Right lobe of liver (tissue), 6 donors: Measurements from ENCODE around the gene DCXR. TPM values are rescaled to one million over a fixed set of nuclear protein-coding genes. Genes with fewer than 3 reads are reported as not detected.

Source experiments
- ATAC-seq, 4 donors: fragments of 200-7000 bp; cut with Tn5 transposase; one replicate each; pipeline ENCODE4 v1.9.1; 2020; ENCODE audit warnings: mild to moderate bottlenecking in 4 of 4, moderate library complexity in 4 of 4
- DNase-seq, 3 donors: peaks; one replicate each; pipeline ENCODE4 v3.0.0-alpha.2; 2020
- H3K27ac ChIP-seq, 3 donors: fragments of 200-600 bp; one replicate each; pipeline ENCODE4 v1.8.0; 2022
- H3K27me3 ChIP-seq, 2 donors: fragments of 200-600 bp; one replicate each; pipeline ENCODE4 v1.8.0; 2022
- H3K36me3 ChIP-seq, 4 donors: fragments of 200-600 bp; sonication (generic) in 1 of 4; one replicate each; pipeline versions ENCODE4 v1.5.1 to v1.8.0; 2017 to 2022; ENCODE audit warnings: control low read depth in 1 of 4
- H3K4me1 ChIP-seq, 4 donors: fragments of 200-600 bp; sonication (generic) in 1 of 4; one replicate each; pipeline versions ENCODE4 v1.5.1 to v1.8.0; 2017 to 2022; ENCODE audit warnings: control low read depth in 1 of 4
- H3K4me3 ChIP-seq, 3 donors: fragments of 200-600 bp; one replicate each; pipeline ENCODE4 v1.8.0; 2022
- H3K9me3 ChIP-seq, 4 donors: fragments of 200-600 bp; sonication (generic) in 1 of 4; one replicate each; pipeline versions ENCODE4 v1.5.1 to v1.8.0; 2017 to 2022; ENCODE audit warnings: control low read depth in 1 of 4
- CTCF ChIP-seq, 4 donors: fragments of 200-600 bp in 3 of 4; fragments of 450-650 bp in 1 of 4; IDR thresholded peaks; one replicate each; pipeline versions ENCODE4 v1.5.1 to v1.8.0; 2016 to 2022; ENCODE audit warnings: antibody characterized with exemption in 4 of 4, mild to moderate bottlenecking in 2 of 4
- POLR2A ChIP-seq: fragments of 450-650 bp; IDR thresholded peaks from one replicate; pipeline ENCODE4 v1.6.1; 2017; ENCODE audit warnings: antibody characterized with exemption, mild to moderate bottlenecking
- WGBS: methylation state at CpG from one replicate; pipeline ENCODE4 v1.1.6; 2018; ENCODE audit warnings: low coverage, low lambda C conversion rate; ENCODE audit not compliant: insufficient coverage; ENCODE audit errors: missing lambda C conversion rate; 5-methylcytosine and 5-hydroxymethylcytosine counted together
- intact Hi-C, 2 donors: fragments of 100-400 bp; cut with DNase I; formaldehyde crosslinking; loops; one replicate each; pipeline versions ENCODE4 v1.11.2 to v1.14.1; 2022
- total RNA-seq, 6 experiments: library from RNA; depleted of rRNA in 2 of 6; stranded (reverse); fragments of >200 nt in 2 of 6; fragmentation: NEBNext Ultra II Directional in 3 of 6; extraction: Animal tissue kit (Norgen Biotek cat#: 25700) in 3 of 6; gene quantifications; one replicate each; pipeline versions ENCODE4 v1.1.0 to v1.2.4, GENCODE V29; 2016 to 2023
- donor health status: DM: no; HTN: yes; CAD: no.
- donor health status: DM: no; HTN: no; CAD: no.
- donor health status: DM: no; HTN: no; CAD: no.
- donor health status: DM: no; HTN: yes; CAD: no.
- donor health status: DM: no; HTN: yes; CAD: no.

Gene DCXR
- total RNA-seq, 6 experiments from 2014 or later: 389 to 1,607 (median 735) TPM

GRCh38 chr17:82049106-82049505 is 11.6 kb upstream of the DCXR start:
- ATAC-seq (no peak), DNase-seq (peak in 1 of 3 donors; percentile 12)
- Histone ChIP-seq H3K4me1 (peaks cover 0 to 23% (median 11%) of the 10 kb centered on the region in 4 donors), H3K27me3 (no peaks in the 10 kb centered on the region), H3K4me3 (no peak overlapping the region), H3K36me3 (peaks cover 0 to 7% (median under 1%) of the 10 kb centered on the region in 4 donors), H3K27ac (no peak overlapping the region), H3K9me3 (no peaks in the 10 kb centered on the region)
- WGBS: 76% methylated on average over 4 of the region's 8 CpGs
- intact Hi-C loops: no loop called here
- TF ChIP-seq CTCF (IDR thresholded peaks at IDR 0.05): no peak
- no peak for TF ChIP-seq POLR2A

- peaks cover 0 to 22% (median 11%) of the 10 kb centered on the region in 4 donors for H3K4me1 ChIP-seq
- no peaks in the 10 kb centered on the region for H3K9me3 ChIP-seq
- peaks cover 0 to 3% (median under 1%) of the 10 kb centered on the region in 4 donors for H3K36me3 ChIP-seq
- H3K27me3 ChIP-seq: no peaks in the 10 kb centered on the region
- DNase-seq (no peak), ATAC-seq (peak in 1 of 4 donors; percentile 2)
- intact Hi-C loops: no loop called here
- no peak overlapping the region for H3K4me3 ChIP-seq
- WGBS: 33% methylated on average over 13 of the region's 20 CpGs
- TF ChIP-seq POLR2A: no peak
- no peak for TF ChIP-seq CTCF (IDR thresholded peaks at IDR 0.05)
- H3K27ac ChIP-seq: no peak overlapping the region
Measured at GRCh38 chr17:82048571-82048971, 11.1 kb upstream of the DCXR start.

GRCh38 chr17:82047914-82048570 is 10.5 kb upstream of the DCXR start:
- no peaks in the 10 kb centered on the region for H3K9me3 ChIP-seq
- TF ChIP-seq CTCF (IDR thresholded peaks at IDR 0.05): no peak
- TF ChIP-seq POLR2A: no peak
- ATAC-seq (peak; percentile 36 to 84 (median 65)), DNase-seq (peak in 2 of 3 donors; percentile 92 to 93)
- no peak overlapping the region for H3K4me3 ChIP-seq
- H3K27ac ChIP-seq: peak overlapping the region in 1 of 3 donors; percentile 33
- H3K4me1 ChIP-seq: peaks cover 0 to 22% (median 8%) of the 10 kb centered on the region in 4 donors
- WGBS: 75% methylated on average over 7 of the region's 25 CpGs
- peaks cover 0 to 3% (median under 1%) of the 10 kb centered on the region in 4 donors for H3K36me3 ChIP-seq
- H3K27me3 ChIP-seq: no peaks in the 10 kb centered on the region
- intact Hi-C loops: no loop called here

GRCh38 chr17:82047379-82047778 is 9.9 kb upstream of the DCXR start:
- Histone ChIP-seq H3K4me1 (peaks cover 0 to 18% (median 5%) of the 10 kb centered on the region in 4 donors), H3K27me3 (no peaks in the 10 kb centered on the region), H3K4me3 (no peak overlapping the region), H3K36me3 (peaks cover 0 to 3% (median under 1%) of the 10 kb centered on the region in 4 donors), H3K27ac (peak overlapping the region in 1 of 3 donors; percentile 33), H3K9me3 (no peaks in the 10 kb centered on the region)
- intact Hi-C loops: no loop called here
- TF ChIP-seq CTCF (IDR thresholded peaks at IDR 0.05) (no peak), POLR2A (no peak)
- no peak for DNase-seq
- no peak for ATAC-seq
- WGBS: 88% methylated on average over 8 of the region's 24 CpGs
